Measurements from ENCODE around the gene RPL18. TPM values are rescaled to one million over a fixed set of nuclear protein-coding genes. Genes with fewer than 3 reads are reported as not detected.

RPL18 gene
- total RNA-seq, 1 donor from 2014 or later, result 3,293 TPM

DNA sequence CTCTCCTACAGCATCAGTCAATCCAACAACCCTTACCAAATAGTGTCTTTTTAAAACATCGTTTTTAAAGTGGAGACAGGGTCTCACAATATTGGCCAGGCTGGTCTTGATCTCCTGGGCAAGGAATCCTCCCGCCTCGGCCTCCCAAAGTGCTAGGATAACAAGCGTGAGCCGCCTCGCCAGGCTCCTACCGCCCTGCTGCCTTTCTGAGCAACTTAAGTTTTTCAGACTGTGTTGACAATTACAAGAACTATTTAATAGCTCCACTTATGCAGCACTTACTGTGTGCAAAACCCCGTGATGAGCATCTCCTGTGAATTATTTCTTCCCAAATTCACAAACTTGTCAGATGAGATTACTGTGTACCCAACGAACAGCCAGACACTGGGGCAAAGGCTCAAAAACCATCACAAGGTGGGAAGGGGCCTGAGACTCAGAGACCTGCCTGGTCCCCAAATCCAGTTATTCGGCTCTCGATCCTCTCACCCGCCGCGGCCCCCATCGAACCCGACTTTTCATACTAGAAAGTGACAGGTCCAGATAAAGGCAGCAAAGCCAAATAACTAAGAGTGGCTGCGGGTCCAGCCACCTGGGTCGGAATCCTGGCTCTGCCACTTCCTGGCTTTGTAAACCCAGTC lies 581 bp downstream of the RPL18 start:
- H3K4me3 ChIP-seq (ENCODE audit: low read depth, low read length), result peak overlapping the region; percentile 90
- no peak for DNase-seq (ENCODE audit: low read depth)
- no peaks in the 10 kb centered on the region for H3K27me3 ChIP-seq (ENCODE audit: control insufficient read depth, insufficient read depth, low read length)
- TF ChIP-seq, protein P1, sequence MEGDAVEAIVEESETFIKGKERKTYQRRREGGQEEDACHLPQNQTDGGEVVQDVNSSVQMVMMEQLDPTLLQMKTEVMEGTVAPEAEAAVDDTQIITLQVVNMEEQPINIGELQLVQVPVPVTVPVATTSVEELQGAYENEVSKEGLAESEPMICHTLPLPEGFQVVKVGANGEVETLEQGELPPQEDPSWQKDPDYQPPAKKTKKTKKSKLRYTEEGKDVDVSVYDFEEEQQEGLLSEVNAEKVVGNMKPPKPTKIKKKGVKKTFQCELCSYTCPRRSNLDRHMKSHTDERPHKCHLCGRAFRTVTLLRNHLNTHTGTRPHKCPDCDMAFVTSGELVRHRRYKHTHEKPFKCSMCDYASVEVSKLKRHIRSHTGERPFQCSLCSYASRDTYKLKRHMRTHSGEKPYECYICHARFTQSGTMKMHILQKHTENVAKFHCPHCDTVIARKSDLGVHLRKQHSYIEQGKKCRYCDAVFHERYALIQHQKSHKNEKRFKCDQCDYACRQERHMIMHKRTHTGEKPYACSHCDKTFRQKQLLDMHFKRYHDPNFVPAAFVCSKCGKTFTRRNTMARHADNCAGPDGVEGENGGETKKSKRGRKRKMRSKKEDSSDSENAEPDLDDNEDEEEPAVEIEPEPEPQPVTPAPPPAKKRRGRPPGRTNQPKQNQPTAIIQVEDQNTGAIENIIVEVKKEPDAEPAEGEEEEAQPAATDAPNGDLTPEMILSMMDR (IDR thresholded peaks at IDR 0.05; ENCODE audit: insufficient read depth, low read length, poor library complexity, severe bottlenecking), result no peak
- peaks cover 5% of the 10 kb centered on the region for H3K36me3 ChIP-seq (ENCODE audit: control insufficient read depth, insufficient read depth, low read length)

GRCh38 chr19:48617146-48617937 lies 1.6 kb downstream of the RPL18 start:
- H3K36me3 ChIP-seq (ENCODE audit: control insufficient read depth, insufficient read depth, low read length), result peaks cover 5% of the 10 kb centered on the region
- TF ChIP-seq, protein P1 (IDR thresholded peaks at IDR 0.05; ENCODE audit: insufficient read depth, low read length, poor library complexity, severe bottlenecking), result no peak
- no peak for DNase-seq (ENCODE audit: low read depth)
- H3K27me3 ChIP-seq (ENCODE audit: control insufficient read depth, insufficient read depth, low read length), result no peaks in the 10 kb centered on the region
- peak overlapping the region; percentile 90 for H3K4me3 ChIP-seq (ENCODE audit: low read depth, low read length)

GRCh38 chr19:48616491-48617056 lies 2.4 kb downstream of the RPL18 start:
- no peaks in the 10 kb centered on the region for H3K27me3 ChIP-seq (ENCODE audit: control insufficient read depth, insufficient read depth, low read length)
- no peak for DNase-seq (ENCODE audit: low read depth)
- H3K4me3 ChIP-seq (ENCODE audit: low read depth, low read length), result no peak overlapping the region
- TF ChIP-seq, protein P1 (IDR thresholded peaks at IDR 0.05; ENCODE audit: insufficient read depth, low read length, poor library complexity, severe bottlenecking), result no peak
- H3K36me3 ChIP-seq (ENCODE audit: control insufficient read depth, insufficient read depth, low read length), result peaks cover 5% of the 10 kb centered on the region

GRCh38 chr19:48616041-48616436 lies 2.9 kb downstream of the RPL18 start:
- TF ChIP-seq, protein P1 (IDR thresholded peaks at IDR 0.05; ENCODE audit: insufficient read depth, low read length, poor library complexity, severe bottlenecking), result no peak

DNA sequence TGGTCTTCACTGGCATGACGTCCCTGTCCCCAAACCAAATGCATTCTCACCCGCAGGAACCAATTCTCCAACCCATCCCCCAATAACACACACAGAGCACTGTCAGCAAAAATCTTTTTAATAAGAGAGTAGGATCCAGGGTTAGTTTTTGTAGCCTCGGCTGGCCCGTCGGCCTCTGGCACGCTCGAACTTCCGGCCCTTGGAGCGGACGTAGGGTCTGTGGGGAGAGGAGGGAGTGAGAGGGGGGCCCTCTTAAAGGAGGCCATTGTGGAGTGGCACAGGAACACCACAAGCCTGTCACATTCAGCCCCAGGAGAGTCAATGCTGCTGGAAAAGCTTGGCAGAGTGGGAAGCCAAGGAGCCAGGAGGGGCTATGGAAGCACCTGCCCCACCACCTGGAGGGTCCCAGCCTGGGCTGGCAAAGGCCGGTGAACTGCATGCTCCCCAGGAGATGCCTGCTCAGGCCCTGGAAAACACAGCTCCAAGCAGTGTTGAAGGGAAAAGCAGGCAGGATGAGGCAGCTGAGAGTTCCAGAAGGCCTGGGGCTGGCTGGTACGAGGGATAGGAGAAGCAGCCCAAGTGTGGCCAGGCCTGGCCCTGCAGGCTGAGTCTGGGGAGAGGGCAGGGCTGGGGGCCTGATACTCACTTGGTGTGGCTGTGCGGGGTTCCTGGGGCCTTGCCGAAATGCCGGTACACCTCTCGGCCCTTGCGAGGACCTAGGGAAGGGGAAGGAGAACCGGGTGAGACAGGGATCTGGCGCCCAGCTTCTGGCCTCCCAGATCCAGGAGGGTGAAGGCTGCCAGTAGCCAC lies 3.5 kb downstream of the RPL18 start:
- TF ChIP-seq, protein P1 (IDR thresholded peaks at IDR 0.05; ENCODE audit: insufficient read depth, low read length, poor library complexity, severe bottlenecking), result no peak
- no peaks in the 10 kb centered on the region for H3K27me3 ChIP-seq (ENCODE audit: control insufficient read depth, insufficient read depth, low read length)
- H3K4me3 ChIP-seq (ENCODE audit: low read depth, low read length), result no peak overlapping the region
- DNase-seq (ENCODE audit: low read depth), result no peak
- peaks cover 5% of the 10 kb centered on the region for H3K36me3 ChIP-seq (ENCODE audit: control insufficient read depth, insufficient read depth, low read length)

More at GRCh38 chr19:48616041-48616436, 2.9 kb downstream of the RPL18 start:
- DNase-seq (ENCODE audit: low read depth), result no peak
- Histone ChIP-seq H3K27me3 (ENCODE audit: control insufficient read depth, insufficient read depth, low read length) (no peaks in the 10 kb centered on the region), H3K36me3 (ENCODE audit: control insufficient read depth, insufficient read depth, low read length) (peaks cover 5% of the 10 kb centered on the region), H3K4me3 (ENCODE audit: low read depth, low read length) (no peak overlapping the region)

Measured in kidney epithelial cell (primary cell).